Loucy (cell line): ENCODE measurements around the gene UBE2G1.
"Not testable (repeated sequence)": the region's sequence is repeated elsewhere in the genome, so short reads cannot be mapped to it uniquely, and the experiment has no call there.

Experiments used
- H2AFZ ChIP-seq: fragments of 200-600 bp; sonication (generic); 2 replicates; pipeline ENCODE4 v1.6.0; 2016; ENCODE audit warnings: antibody characterized with exemption, mild to moderate bottlenecking, low read length, moderate library complexity
- H3F3A ChIP-seq: fragments of 200-600 bp; 2 replicates; pipeline ENCODE4 v1.6.0; 2016; ENCODE audit warnings: antibody characterized with exemption, low read depth, mild to moderate bottlenecking
- H3K27me3 ChIP-seq: fragments of 200-600 bp; sonication (generic); 2 replicates; pipeline ENCODE4 v1.6.1; 2014; ENCODE audit warnings: low read length, mild to moderate bottlenecking; ENCODE audit not compliant: insufficient read depth, poor library complexity, severe bottlenecking
- H3K36me3 ChIP-seq: fragments of 200-600 bp; sonication (generic); 2 replicates; pipeline ENCODE4 v1.6.1; 2016; ENCODE audit warnings: low read length; ENCODE audit not compliant: insufficient read depth
- H3K4me1 ChIP-seq: fragments of 200-600 bp; sonication (generic); 2 replicates; pipeline ENCODE4 v1.5.1; 2014; ENCODE audit warnings: low read length, mild to moderate bottlenecking; ENCODE audit not compliant: insufficient read depth, poor library complexity, severe bottlenecking
- H3K4me2 ChIP-seq: fragments of 200-600 bp; sonication (generic); 2 replicates; pipeline ENCODE4 v1.6.0; 2014; ENCODE audit warnings: antibody characterized with exemption, low read length, low read depth, mild to moderate bottlenecking; ENCODE audit not compliant: poor library complexity, severe bottlenecking
- H3K4me3 ChIP-seq: fragments of 200-600 bp; sonication (generic); 2 replicates; pipeline ENCODE4 v1.5.1; 2014; ENCODE audit warnings: low read length, mild to moderate bottlenecking, mixed read lengths; ENCODE audit not compliant: poor library complexity, severe bottlenecking
- H3K79me2 ChIP-seq: fragments of 200-600 bp; sonication (generic); 2 replicates; pipeline ENCODE4 v1.6.1; 2014; ENCODE audit warnings: low read length; ENCODE audit not compliant: insufficient read depth
- H3K9ac ChIP-seq: fragments of 200-600 bp; sonication (generic); 2 replicates; pipeline ENCODE4 v1.6.0; 2014; ENCODE audit warnings: mild to moderate bottlenecking, low read depth, low read length, moderate library complexity; ENCODE audit not compliant: poor library complexity, severe bottlenecking
- H3K9me2 ChIP-seq: fragments of 200-600 bp; sonication (generic); replicated peaks from 2 replicates; pipeline ENCODE4 v1.6.1; 2016; ENCODE audit warnings: low read depth, low read length, mixed read lengths
- H3K9me3 ChIP-seq: fragments of 200-600 bp; sonication (generic); 2 replicates; pipeline ENCODE4 v1.6.1; 2014; ENCODE audit warnings: mild to moderate bottlenecking, antibody characterized with exemption, low read length, low read depth; ENCODE audit not compliant: insufficient read depth
- H4K20me1 ChIP-seq: fragments of 200-600 bp; sonication (generic); 2 replicates; pipeline ENCODE4 v1.6.0; 2014; ENCODE audit warnings: antibody characterized with exemption, low read length, mild to moderate bottlenecking; ENCODE audit not compliant: insufficient read depth, poor library complexity, severe bottlenecking
- EZH2phosphoT487 ChIP-seq: fragments of 200-600 bp; IDR thresholded peaks from 2 replicates; pipeline ENCODE4 v1.6.1; 2018; ENCODE audit warnings: antibody characterized with exemption, mild to moderate bottlenecking, moderate library complexity, borderline replicate concordance
- TF ChIP-seq, protein P1 (sequence below): fragments of 200-600 bp; sonication (generic); conservative IDR thresholded peaks from 2 replicates; pipeline ENCODE4 v1.5.1; 2014; ENCODE audit warnings: mild to moderate bottlenecking, antibody characterized with exemption, low read length

Gene UBE2G1

DNA sequence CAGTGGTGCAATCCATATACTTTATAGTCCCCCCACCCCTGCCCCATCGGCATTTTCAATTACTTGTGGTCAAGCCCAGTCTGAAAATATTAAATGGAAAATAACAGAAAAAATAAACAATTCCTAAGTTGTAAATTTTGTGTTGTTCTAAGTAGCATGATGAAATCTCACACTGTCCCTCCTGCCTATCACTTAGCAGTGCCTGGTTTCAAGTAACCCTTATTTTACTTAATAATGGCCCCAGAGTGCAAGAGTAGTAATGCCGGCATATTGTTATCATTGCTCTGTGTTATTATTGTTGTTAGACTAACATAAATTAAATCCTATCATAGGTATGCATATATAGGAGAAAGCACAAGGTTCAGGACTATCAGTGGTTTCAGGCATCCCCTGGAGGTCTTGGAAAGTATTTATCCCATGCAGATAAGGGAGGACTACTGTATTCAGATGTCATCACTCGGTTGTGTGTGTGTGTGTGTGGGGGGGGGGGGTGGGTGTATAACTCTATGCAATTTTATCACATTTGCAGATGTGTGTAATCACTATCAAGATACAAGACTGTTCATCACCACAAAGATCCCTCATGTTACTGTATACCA, 9.3 kb downstream of the UBE2G1 start:
- H3K79me2 ChIP-seq, result peaks cover 100% of the 10 kb centered on the region
- H2AFZ ChIP-seq, result no peak overlapping the region
- no peaks in the 10 kb centered on the region for H3K9me3 ChIP-seq
- H3F3A ChIP-seq, result no peaks in the 10 kb centered on the region
- peaks cover 89% of the 10 kb centered on the region for H4K20me1 ChIP-seq
- H3K4me2 ChIP-seq, result no peak overlapping the region
- no peaks in the 10 kb centered on the region for H3K27me3 ChIP-seq
- no peak overlapping the region for H3K4me3 ChIP-seq
- TF ChIP-seq EZH2phosphoT487, result no peak
- TF ChIP-seq, protein P1, sequence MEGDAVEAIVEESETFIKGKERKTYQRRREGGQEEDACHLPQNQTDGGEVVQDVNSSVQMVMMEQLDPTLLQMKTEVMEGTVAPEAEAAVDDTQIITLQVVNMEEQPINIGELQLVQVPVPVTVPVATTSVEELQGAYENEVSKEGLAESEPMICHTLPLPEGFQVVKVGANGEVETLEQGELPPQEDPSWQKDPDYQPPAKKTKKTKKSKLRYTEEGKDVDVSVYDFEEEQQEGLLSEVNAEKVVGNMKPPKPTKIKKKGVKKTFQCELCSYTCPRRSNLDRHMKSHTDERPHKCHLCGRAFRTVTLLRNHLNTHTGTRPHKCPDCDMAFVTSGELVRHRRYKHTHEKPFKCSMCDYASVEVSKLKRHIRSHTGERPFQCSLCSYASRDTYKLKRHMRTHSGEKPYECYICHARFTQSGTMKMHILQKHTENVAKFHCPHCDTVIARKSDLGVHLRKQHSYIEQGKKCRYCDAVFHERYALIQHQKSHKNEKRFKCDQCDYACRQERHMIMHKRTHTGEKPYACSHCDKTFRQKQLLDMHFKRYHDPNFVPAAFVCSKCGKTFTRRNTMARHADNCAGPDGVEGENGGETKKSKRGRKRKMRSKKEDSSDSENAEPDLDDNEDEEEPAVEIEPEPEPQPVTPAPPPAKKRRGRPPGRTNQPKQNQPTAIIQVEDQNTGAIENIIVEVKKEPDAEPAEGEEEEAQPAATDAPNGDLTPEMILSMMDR, result no peak
- H3K4me1 ChIP-seq, result peaks cover 14% of the 10 kb centered on the region
- H3K9me2 ChIP-seq, result no peaks in the 10 kb centered on the region
- H3K9ac ChIP-seq, result no peak overlapping the region
- 0 out of 2 replicates have a peak, but pooled peaks cover 5% of the 10 kb centered on the region for H3K36me3 ChIP-seq

DNA sequence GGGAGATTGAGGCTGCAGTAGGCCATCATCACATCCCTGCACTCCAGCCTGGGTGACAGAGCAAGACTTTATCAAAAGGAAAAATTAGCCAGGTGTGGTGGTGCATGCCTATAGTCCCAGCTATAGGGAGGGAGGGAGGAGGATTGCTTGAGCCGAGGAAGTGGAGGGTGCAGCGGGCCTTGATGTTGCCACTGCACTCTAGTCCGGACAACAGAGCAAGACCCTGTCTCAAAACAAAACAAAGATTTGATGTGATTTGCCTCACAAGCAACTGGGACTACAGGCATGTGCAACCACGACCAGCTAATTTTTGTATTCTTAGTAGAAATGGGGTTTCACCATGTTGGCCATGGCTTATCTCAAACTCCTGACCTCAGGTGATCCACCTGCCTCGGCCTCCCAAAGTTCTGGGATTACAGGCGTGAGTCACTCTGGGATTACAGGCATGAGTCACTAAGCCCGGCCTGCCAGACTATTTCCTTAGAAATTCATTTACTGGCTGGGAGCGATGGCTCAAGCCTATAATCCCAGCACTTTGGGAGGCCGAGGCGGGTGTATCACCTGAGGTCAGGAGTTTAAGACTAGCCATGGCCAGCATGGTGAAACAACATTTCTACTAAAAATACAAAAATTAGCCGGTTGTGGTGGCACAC, 11.5 kb downstream of the UBE2G1 start:
- peaks cover 7% of the 10 kb centered on the region for H3K4me1 ChIP-seq
- H3K4me2 ChIP-seq, result no peak overlapping the region
- no peaks in the 10 kb centered on the region for H3K27me3 ChIP-seq
- H3K9me2 ChIP-seq, result no peaks in the 10 kb centered on the region
- H3K4me3 ChIP-seq, result no peak overlapping the region
- peaks cover 89% of the 10 kb centered on the region for H4K20me1 ChIP-seq
- 0 out of 2 replicates have a peak, but pooled peaks cover 5% of the 10 kb centered on the region for H3K36me3 ChIP-seq
- H2AFZ ChIP-seq, result no peak overlapping the region
- H3K9ac ChIP-seq, result no peak overlapping the region
- H3K79me2 ChIP-seq, result peaks cover 100% of the 10 kb centered on the region
- H3F3A ChIP-seq, result no peaks in the 10 kb centered on the region
- H3K9me3 ChIP-seq, result no peaks in the 10 kb centered on the region
- TF ChIP-seq EZH2phosphoT487, result no peak
- TF ChIP-seq, protein P1, result no peak

DNA sequence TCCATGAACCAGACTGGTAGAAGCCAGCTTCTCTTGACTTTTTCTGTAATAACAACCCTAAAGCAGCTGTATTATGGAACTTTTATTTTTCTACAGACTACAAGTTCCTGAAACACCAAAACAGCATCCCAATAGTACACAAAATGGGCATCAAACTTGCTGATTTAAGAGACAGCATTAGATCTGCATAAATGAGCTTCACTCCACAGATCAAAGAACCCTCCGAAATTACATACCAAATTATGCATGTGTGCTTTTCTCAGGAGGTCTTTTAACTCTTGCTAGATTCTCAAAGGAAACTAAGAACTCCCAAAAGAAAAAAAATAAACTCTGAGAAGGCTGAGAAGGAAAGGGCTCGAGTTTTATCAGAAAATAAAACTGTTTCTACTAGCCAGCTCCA, 12.3 kb downstream of the UBE2G1 start:
- TF ChIP-seq, protein P1, result no peak
- no peak for TF ChIP-seq EZH2phosphoT487
- H4K20me1 ChIP-seq, result peaks cover 85% of the 10 kb centered on the region
- no peaks in the 10 kb centered on the region for H3F3A ChIP-seq
- H3K27me3 ChIP-seq, result no peaks in the 10 kb centered on the region
- 0 out of 2 replicates have a peak, but pooled peaks cover 5% of the 10 kb centered on the region for H3K36me3 ChIP-seq
- peaks cover 100% of the 10 kb centered on the region for H3K79me2 ChIP-seq
- H3K4me3 ChIP-seq, result no peak overlapping the region
- no peak overlapping the region for H3K9ac ChIP-seq
- no peaks in the 10 kb centered on the region for H3K9me2 ChIP-seq
- no peak overlapping the region for H2AFZ ChIP-seq
- peaks cover 7% of the 10 kb centered on the region for H3K4me1 ChIP-seq
- no peaks in the 10 kb centered on the region for H3K9me3 ChIP-seq
- no peak overlapping the region for H3K4me2 ChIP-seq

DNA sequence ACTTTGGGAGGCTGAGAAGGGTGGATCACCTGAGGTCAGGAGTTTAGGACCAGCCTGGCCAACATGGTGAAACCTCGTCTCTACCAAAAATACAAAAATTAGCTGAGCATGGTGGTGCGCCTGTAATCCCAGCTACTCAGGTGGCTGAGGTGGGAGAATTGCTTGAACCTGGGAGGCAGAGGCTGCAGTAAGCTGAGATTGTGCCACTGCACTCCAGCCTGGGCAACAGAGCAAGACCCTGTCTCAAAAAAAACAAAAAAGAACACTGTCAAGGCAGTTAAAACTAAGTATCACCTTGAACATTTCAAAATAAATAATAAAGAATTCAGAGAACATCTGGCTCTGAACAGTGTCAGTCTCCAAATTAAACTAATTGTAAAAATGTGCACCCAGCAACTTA, 16.3 kb downstream of the UBE2G1 start:
- Histone ChIP-seq H3K79me2 (peaks cover 98% of the 10 kb centered on the region), H4K20me1 (peaks cover 75% of the 10 kb centered on the region)
- not testable (repeated sequence) for H3F3A ChIP-seq, H3K27me3 ChIP-seq, H3K9me2 ChIP-seq, H3K4me1 ChIP-seq, H3K9ac ChIP-seq, H3K4me2 ChIP-seq, H3K36me3 ChIP-seq, H3K4me3 ChIP-seq, H2AFZ ChIP-seq, H3K9me3 ChIP-seq
